ENCODE data around the gene TMEM270.

DNA sequence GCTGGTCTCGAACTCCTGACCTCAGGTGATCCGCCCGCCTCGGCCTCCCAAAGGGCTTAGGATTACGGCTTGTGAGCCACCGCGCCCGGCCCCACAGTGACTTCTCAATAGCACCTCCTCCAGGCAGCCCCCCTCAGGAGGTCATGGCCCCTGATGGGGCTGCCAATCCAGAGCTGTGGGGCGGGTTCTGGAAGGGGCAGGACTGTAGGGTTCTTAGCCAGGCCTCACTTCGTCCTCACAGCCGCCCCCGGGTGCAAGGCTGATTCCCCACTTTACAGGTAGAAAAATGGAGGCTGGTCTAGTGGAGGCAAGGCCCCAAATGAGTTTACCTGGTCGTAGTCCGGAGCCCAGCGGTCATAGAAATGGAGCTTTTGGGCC, 19.3 kb upstream of the TMEM270 start:
- TF ChIP-seq, protein P1, sequence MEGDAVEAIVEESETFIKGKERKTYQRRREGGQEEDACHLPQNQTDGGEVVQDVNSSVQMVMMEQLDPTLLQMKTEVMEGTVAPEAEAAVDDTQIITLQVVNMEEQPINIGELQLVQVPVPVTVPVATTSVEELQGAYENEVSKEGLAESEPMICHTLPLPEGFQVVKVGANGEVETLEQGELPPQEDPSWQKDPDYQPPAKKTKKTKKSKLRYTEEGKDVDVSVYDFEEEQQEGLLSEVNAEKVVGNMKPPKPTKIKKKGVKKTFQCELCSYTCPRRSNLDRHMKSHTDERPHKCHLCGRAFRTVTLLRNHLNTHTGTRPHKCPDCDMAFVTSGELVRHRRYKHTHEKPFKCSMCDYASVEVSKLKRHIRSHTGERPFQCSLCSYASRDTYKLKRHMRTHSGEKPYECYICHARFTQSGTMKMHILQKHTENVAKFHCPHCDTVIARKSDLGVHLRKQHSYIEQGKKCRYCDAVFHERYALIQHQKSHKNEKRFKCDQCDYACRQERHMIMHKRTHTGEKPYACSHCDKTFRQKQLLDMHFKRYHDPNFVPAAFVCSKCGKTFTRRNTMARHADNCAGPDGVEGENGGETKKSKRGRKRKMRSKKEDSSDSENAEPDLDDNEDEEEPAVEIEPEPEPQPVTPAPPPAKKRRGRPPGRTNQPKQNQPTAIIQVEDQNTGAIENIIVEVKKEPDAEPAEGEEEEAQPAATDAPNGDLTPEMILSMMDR (IDR thresholded peaks at IDR 0.05): no peak
- TF ChIP-seq POLR2AphosphoS5 (IDR thresholded peaks at IDR 0.05): no peak
